Upper lobe of left lung (tissue), 6 donors: ENCODE data around the gene CDKN2AIPNL. TPM values are rescaled to one million over a fixed set of nuclear protein-coding genes. Genes with fewer than 3 reads are reported as not detected.
A peak's percentile ranks its signal among the peaks of the same experiment; 100 is the strongest.

Experiments used
- ATAC-seq, 2 donors: fragments of 200-7000 bp; cut with Tn5 transposase; one replicate each; pipeline ENCODE4 v1.9.1; 2022; ENCODE audit warnings: mild to moderate bottlenecking in 2 of 2, moderate library complexity in 2 of 2; ENCODE audit not compliant: low FRiP score in 2 of 2
- DNase-seq, 2 donors: peaks; one replicate each; pipeline ENCODE4 v3.0.0-alpha.2; 2019 to 2020
- H3K27ac ChIP-seq, 4 donors: fragments of 200-600 bp; sonication (generic); one replicate each; pipeline ENCODE4 v1.5.1; 2016 to 2019
- H3K27me3 ChIP-seq, 4 donors: fragments of 200-600 bp; sonication (generic); one replicate each; pipeline ENCODE4 v1.5.1; 2017 to 2019
- H3K36me3 ChIP-seq, 4 donors: fragments of 200-600 bp; sonication (generic); one replicate each; pipeline ENCODE4 v1.5.1; 2016 to 2019
- H3K4me1 ChIP-seq, 4 donors: fragments of 200-600 bp; sonication (generic); one replicate each; pipeline ENCODE4 v1.5.1; 2018 to 2019
- H3K4me3 ChIP-seq, 4 donors: fragments of 200-600 bp; sonication (generic); one replicate each; pipeline ENCODE4 v1.5.1; 2017 to 2019; ENCODE audit warnings: mild to moderate bottlenecking in 2 of 4, moderate library complexity in 1 of 4
- H3K9me3 ChIP-seq, 4 donors: fragments of 200-600 bp; sonication (generic); one replicate each; pipeline ENCODE4 v1.5.1; 2018 to 2019
- CTCF ChIP-seq, 6 experiments: fragments of 450-650 bp in 4 of 6; fragments of 200-600 bp in 2 of 6; sonication (generic) in 2 of 6; IDR thresholded peaks; one replicate each; pipeline ENCODE4 v1.5.1; 2016 to 2019; ENCODE audit warnings: antibody characterized with exemption in 6 of 6
- EP300 ChIP-seq, 4 donors: sonication (generic); formaldehyde crosslinking; IDR thresholded peaks; one replicate each; pipeline ENCODE4 v1.5.1; 2017; ENCODE audit warnings: antibody characterized with exemption in 4 of 4, control low read depth in 2 of 4
- POLR2A ChIP-seq, 4 donors: fragments of 450-650 bp; IDR thresholded peaks; one replicate each; pipeline ENCODE4 v1.5.1; 2016 to 2017; ENCODE audit warnings: antibody characterized with exemption in 4 of 4, mild to moderate bottlenecking in 2 of 4
- POLR2AphosphoS5 ChIP-seq, 2 donors: sonication (generic); formaldehyde crosslinking; IDR thresholded peaks; one replicate each; pipeline ENCODE4 v1.5.1; 2017; ENCODE audit warnings: antibody characterized with exemption in 2 of 2
- WGBS, 2 donors: methylation state at CpG; one replicate each; pipeline ENCODE4 v1.1.5; 2017 to 2018; 5-methylcytosine and 5-hydroxymethylcytosine counted together
- total RNA-seq, 6 donors: library from RNA; depleted of rRNA in 4 of 6; stranded (reverse); fragments of >200 nt in 4 of 6; gene quantifications; one replicate each; pipeline versions ENCODE4 v1.1.0 to v1.2.1, GENCODE V29; 2016 to 2021
- donor health status: DM: no; HTN: no; CAD: no; lungs with moderate emphysema.
- donor health status: DM: no; HTN: yes; CAD: no; lungs with severe emphysema.

Gene CDKN2AIPNL
- total RNA-seq, 6 donors from 2014 or later, result 2.1 to 18.5 (median 13.3) TPM

GRCh38 chr5:134440201-134440755 lies 28.6 kb upstream of the CDKN2AIPNL start:
- 54% methylated on average over 3 of the region's 3 CpGs for WGBS, 2 donors
- no peak for DNase-seq
- H3K27me3 ChIP-seq, result no peaks in the 10 kb centered on the region
- peaks cover 39 to 44% (median 39%) of the 10 kb centered on the region in 4 donors for H3K4me1 ChIP-seq
- TF ChIP-seq CTCF (IDR thresholded peaks at IDR 0.05) (no peak), EP300 (IDR thresholded peaks at IDR 0.05) (no peak), POLR2AphosphoS5 (IDR thresholded peaks at IDR 0.05) (no peak), POLR2A (IDR thresholded peaks at IDR 0.05) (no peak)
- H3K27ac ChIP-seq, result no peak overlapping the region
- no peaks in the 10 kb centered on the region for H3K9me3 ChIP-seq
- ATAC-seq, result no peak
- H3K36me3 ChIP-seq, result no peaks in the 10 kb centered on the region
- H3K4me3 ChIP-seq, result no peak overlapping the region

- 25 to 30% methylated on average over 5 to 7 of the region's 7 CpGs for WGBS, 2 donors
- H3K27ac ChIP-seq, result peak overlapping the region; percentile 78 to 84 (median 80)
- peak in 1 of 2 donors; percentile 95 for DNase-seq
- peak; percentile 85 to 86 for ATAC-seq
- no peaks in the 10 kb centered on the region for H3K9me3 ChIP-seq
- H3K36me3 ChIP-seq, result no peaks in the 10 kb centered on the region
- H3K4me1 ChIP-seq, result peaks cover 39 to 44% (median 39%) of the 10 kb centered on the region in 4 donors
- H3K4me3 ChIP-seq, result no peak overlapping the region
- TF ChIP-seq CTCF (IDR thresholded peaks at IDR 0.05) (peak in 1 of 6 experiments; percentile 12), POLR2AphosphoS5 (IDR thresholded peaks at IDR 0.05) (peak; percentile 90 to 92), EP300 (IDR thresholded peaks at IDR 0.05) (peak in 3 of 4 donors; percentile 43 to 95 (median 80)), POLR2A (IDR thresholded peaks at IDR 0.05) (no peak)
- H3K27me3 ChIP-seq, result no peaks in the 10 kb centered on the region
Observed at GRCh38 chr5:134439210-134439654, 27.6 kb upstream of the CDKN2AIPNL start.

- 84 to 95% methylated on average over 6 to 7 of the region's 7 CpGs for WGBS, 2 donors
- ATAC-seq (peak in 1 of 2 donors; percentile 4), DNase-seq (no peak)
- H3K4me1 ChIP-seq, result peaks cover 39 to 44% (median 39%) of the 10 kb centered on the region in 4 donors
- peak overlapping the region; percentile 78 to 84 (median 80) for H3K27ac ChIP-seq
- no peaks in the 10 kb centered on the region for H3K36me3 ChIP-seq
- no peak for TF ChIP-seq EP300 (IDR thresholded peaks at IDR 0.05)
- no peak for TF ChIP-seq CTCF (IDR thresholded peaks at IDR 0.05)
- no peak for TF ChIP-seq POLR2AphosphoS5 (IDR thresholded peaks at IDR 0.05)
- no peak for TF ChIP-seq POLR2A (IDR thresholded peaks at IDR 0.05)
- no peak overlapping the region for H3K4me3 ChIP-seq
- no peaks in the 10 kb centered on the region for H3K9me3 ChIP-seq
- no peaks in the 10 kb centered on the region for H3K27me3 ChIP-seq
Observed at GRCh38 chr5:134438721-134439123, 27.0 kb upstream of the CDKN2AIPNL start.

GRCh38 chr5:134437847-134438581 lies 26.3 kb upstream of the CDKN2AIPNL start:
- Histone ChIP-seq H3K4me3 (no peak overlapping the region), H3K27me3 (no peaks in the 10 kb centered on the region), H3K36me3 (no peaks in the 10 kb centered on the region), H3K27ac (peak overlapping the region; percentile 78 to 84 (median 80)), H3K9me3 (no peaks in the 10 kb centered on the region), H3K4me1 (peaks cover 39 to 44% (median 39%) of the 10 kb centered on the region in 4 donors)
- ATAC-seq, result peak in 1 of 2 donors; percentile 47
- TF ChIP-seq CTCF (IDR thresholded peaks at IDR 0.05), result no peak
- no peak for TF ChIP-seq EP300 (IDR thresholded peaks at IDR 0.05)
- TF ChIP-seq POLR2A (IDR thresholded peaks at IDR 0.05), result no peak
- TF ChIP-seq POLR2AphosphoS5 (IDR thresholded peaks at IDR 0.05), result no peak
- no peak for DNase-seq
- WGBS, 2 donors, result 79 to 80% methylated on average over 6 of the region's 7 CpGs
